ENCODE results near the gene HPN. TPM values are rescaled to one million over a fixed set of nuclear protein-coding genes. Genes with fewer than 3 reads are reported as not detected.

The HPN gene
- total and polyA plus RNA-seq, 2 of the 13 experiments (the other 11 are each of a cell fraction or from before 2014, with no cell fraction given), result 46.7 to 261 TPM

- TF ChIP-seq KIAA2018 (CRISPR knock-in tag; IDR thresholded peaks at IDR 0.05; ENCODE audit: borderline replicate concordance), result no peak
- TF ChIP-seq TCF7 (IDR thresholded peaks at IDR 0.05; ENCODE audit: low read depth), result peak; percentile 44; the same call in 1 of the 2 replicates
These were observed 46.0 kb upstream of the HPN start (continued) for GRCh38 chr19:34995551-34995950.

- 2% methylated on average over 8 of the region's 8 CpGs for WGBS (ENCODE audit: low lambda C conversion rate)
- Histone ChIP-seq H3K4me2 (ENCODE audit: low read depth, low read length) (peak overlapping the region; percentile 91), H3K27me3 (ENCODE audit: control insufficient read depth in 1 of 2, insufficient read depth in 2 of 2, low read length in 2 of 2) (peaks cover 0 to 11% of the 10 kb centered on the region in 2 experiments; a peak in 2 of 5 replicates), H3K27ac (ENCODE audit: extremely low read length, insufficient read depth, low read length) (peak overlapping the region; percentile 76), H2AFZ (ENCODE audit: low read length) (no peak overlapping the region), H3K4me3 (replicated peaks in 1 of 3; ENCODE audit: insufficient read depth in 1 of 3, low read depth in 2 of 3, low read length in 3 of 3) (peak overlapping the region; percentile 36 to 63 (median 54)), H3K9me3 (ENCODE audit: low read length) (no peaks in the 10 kb centered on the region), H3K4me1 (ENCODE audit: insufficient read depth, low read length) (peaks cover 68% of the 10 kb centered on the region), H3K9ac (ENCODE audit: insufficient read depth, low read depth, low read length) (peak overlapping the region; percentile 54), H3K36me3 (replicated peaks in 1 of 2; ENCODE audit: control insufficient read depth in 1 of 2, insufficient read depth in 2 of 2, low read length in 2 of 2) (peaks cover 0 to 3% of the 10 kb centered on the region in 2 experiments; a peak in 2 of 5 replicates), H4K20me1 (ENCODE audit: insufficient read depth, low read length) (peaks cover 5% of the 10 kb centered on the region; the same call in 1 of the 2 replicates), H3K79me2 (ENCODE audit: insufficient read depth, low read length) (peaks cover 18% of the 10 kb centered on the region)
- FAIRE-seq (peak; percentile 78), ATAC-seq (no peak), DNase-seq (ENCODE audit: low spot score) (peak; percentile 79)
- BruUV-seq (replicated peaks), result no TSS peak
- POLR2A ChIA-PET, result interaction anchor here (4.4 kb wide), 1 partner anchor 10 kb away, joined by 75 read pairs; no protein-coding TSS in a partner anchor
- in situ Hi-C loops (cut with HindIII; ENCODE audit: extremely low pct_ligation_motif_present, low pct_unique_long_range_greater_than_20kb) (no loop called here), intact Hi-C loops (cut with micrococcal nuclease; ENCODE audit: unreplicated experiment) (loop anchor here (5.0 kb wide), 1 partner anchor 45 kb away; the partner anchor contains the start of gene HPN)
- CTCF ChIA-PET (ENCODE audit: low intra/inter-chr PET ratio, low total read pairs), result no interaction called here
- no peak for TF ChIP-seq ZNF430 (CRISPR knock-in tag; IDR thresholded peaks at IDR 0.05)
- no peak for TF ChIP-seq DDIT3 (CRISPR knock-in tag; IDR thresholded peaks at IDR 0.05)
- TF ChIP-seq ZNF770 (CRISPR knock-in tag; IDR thresholded peaks at IDR 0.05), result no peak
- no peak for TF ChIP-seq SPEN (CRISPR knock-in tag; IDR thresholded peaks at IDR 0.05; ENCODE audit: low read depth)
- peak; percentile 31; the same call in 1 of the 2 replicates for TF ChIP-seq FOXA3 (CRISPR knock-in tag; IDR thresholded peaks at IDR 0.05)
- TF ChIP-seq IRF9 (CRISPR knock-in tag; IDR thresholded peaks at IDR 0.05; ENCODE audit: borderline replicate concordance), result no peak
- no peak for TF ChIP-seq DBP (CRISPR knock-in tag; IDR thresholded peaks at IDR 0.05; ENCODE audit: not compliant biosample characterization)
These were observed 44.4 kb upstream of the HPN start for GRCh38 chr19:34997071-34997617.
